ENCODE results near the gene TRIM56. TPM values are rescaled to one million over a fixed set of nuclear protein-coding genes. Genes with fewer than 3 reads are reported as not detected.

TRIM56 gene
- total and polyA plus RNA-seq, 9 of the 15 experiments (the other 6 are each of a cell fraction or from before 2014, with no cell fraction given), result 2.0 to 29.7 (median 11.6) TPM

DNA sequence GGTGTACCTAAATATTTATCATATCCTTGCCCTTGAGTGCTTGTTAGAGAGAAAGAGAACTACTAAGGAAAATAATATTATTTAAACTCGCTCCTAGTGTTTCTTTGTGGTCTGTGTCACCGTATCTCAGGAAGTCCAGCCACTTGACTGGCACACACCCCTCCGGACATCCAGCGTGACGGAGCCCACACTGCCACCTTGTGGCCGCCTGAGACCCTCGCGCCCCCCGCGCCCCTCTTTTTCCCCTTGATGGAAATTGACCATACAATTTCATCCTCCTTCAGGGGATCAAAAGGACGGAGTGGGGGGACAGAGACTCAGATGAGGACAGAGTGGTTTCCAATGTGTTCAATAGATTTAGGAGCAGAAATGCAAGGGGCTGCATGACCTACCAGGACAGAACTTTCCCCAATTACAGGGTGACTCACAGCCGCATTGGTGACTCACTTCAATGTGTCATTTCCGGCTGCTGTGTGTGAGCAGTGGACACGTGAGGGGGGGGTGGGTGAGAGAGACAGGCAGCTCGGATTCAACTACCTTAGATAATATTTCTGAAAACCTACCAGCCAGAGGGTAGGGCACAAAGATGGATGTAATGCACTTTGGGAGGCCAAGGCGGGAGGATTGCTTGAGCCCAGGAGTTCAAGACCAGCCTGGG, 53.1 kb downstream of the TRIM56 start (continued):
- TF ChIP-seq, protein P1, sequence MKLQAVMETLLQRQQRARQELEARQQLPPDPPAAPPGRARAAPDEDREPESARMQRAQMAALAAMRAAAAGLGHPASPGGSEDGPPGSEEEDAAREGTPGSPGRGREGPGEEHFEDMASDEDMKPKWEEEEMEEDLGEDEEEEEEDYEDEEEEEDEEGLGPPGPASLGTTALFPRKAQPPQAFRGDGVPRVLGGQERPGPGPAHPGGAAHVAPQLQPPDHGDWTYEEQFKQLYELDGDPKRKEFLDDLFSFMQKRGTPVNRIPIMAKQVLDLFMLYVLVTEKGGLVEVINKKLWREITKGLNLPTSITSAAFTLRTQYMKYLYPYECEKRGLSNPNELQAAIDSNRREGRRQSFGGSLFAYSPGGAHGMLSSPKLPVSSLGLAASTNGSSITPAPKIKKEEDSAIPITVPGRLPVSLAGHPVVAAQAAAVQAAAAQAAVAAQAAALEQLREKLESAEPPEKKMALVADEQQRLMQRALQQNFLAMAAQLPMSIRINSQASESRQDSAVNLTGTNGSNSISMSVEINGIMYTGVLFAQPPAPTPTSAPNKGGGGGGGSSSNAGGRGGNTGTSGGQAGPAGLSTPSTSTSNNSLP (IDR thresholded peaks at IDR 0.05; ENCODE audit: borderline replicate concordance, low read depth, low read length), result peak; percentile 75; the same call in 1 of the 2 replicates
- TF ChIP-seq, protein P2, sequence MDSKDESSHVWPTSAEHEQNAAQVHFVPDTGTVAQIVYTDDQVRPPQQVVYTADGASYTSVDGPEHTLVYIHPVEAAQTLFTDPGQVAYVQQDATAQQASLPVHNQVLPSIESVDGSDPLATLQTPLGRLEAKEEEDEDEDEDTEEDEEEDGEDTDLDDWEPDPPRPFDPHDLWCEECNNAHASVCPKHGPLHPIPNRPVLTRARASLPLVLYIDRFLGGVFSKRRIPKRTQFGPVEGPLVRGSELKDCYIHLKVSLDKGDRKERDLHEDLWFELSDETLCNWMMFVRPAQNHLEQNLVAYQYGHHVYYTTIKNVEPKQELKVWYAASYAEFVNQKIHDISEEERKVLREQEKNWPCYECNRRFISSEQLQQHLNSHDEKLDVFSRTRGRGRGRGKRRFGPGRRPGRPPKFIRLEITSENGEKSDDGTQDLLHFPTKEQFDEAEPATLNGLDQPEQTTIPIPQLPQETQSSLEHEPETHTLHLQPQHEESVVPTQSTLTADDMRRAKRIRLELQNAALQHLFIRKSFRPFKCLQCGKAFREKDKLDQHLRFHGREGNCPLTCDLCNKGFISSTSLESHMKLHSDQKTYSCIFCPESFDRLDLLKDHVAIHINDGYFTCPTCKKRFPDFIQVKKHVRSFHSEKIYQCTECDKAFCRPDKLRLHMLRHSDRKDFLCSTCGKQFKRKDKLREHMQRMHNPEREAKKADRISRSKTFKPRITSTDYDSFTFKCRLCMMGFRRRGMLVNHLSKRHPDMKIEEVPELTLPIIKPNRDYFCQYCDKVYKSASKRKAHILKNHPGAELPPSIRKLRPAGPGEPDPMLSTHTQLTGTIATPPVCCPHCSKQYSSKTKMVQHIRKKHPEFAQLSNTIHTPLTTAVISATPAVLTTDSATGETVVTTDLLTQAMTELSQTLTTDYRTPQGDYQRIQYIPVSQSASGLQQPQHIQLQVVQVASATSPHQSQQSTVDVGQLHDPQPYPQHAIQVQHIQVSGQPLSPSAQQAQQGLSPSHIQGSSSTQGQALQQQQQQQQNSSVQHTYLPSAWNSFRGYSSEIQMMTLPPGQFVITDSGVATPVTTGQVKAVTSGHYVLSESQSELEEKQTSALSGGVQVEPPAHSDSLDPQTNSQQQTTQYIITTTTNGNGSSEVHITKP (IDR thresholded peaks at IDR 0.05; ENCODE audit: partially characterized antibody), result peak; percentile 30
- TF ChIP-seq, protein P3, sequence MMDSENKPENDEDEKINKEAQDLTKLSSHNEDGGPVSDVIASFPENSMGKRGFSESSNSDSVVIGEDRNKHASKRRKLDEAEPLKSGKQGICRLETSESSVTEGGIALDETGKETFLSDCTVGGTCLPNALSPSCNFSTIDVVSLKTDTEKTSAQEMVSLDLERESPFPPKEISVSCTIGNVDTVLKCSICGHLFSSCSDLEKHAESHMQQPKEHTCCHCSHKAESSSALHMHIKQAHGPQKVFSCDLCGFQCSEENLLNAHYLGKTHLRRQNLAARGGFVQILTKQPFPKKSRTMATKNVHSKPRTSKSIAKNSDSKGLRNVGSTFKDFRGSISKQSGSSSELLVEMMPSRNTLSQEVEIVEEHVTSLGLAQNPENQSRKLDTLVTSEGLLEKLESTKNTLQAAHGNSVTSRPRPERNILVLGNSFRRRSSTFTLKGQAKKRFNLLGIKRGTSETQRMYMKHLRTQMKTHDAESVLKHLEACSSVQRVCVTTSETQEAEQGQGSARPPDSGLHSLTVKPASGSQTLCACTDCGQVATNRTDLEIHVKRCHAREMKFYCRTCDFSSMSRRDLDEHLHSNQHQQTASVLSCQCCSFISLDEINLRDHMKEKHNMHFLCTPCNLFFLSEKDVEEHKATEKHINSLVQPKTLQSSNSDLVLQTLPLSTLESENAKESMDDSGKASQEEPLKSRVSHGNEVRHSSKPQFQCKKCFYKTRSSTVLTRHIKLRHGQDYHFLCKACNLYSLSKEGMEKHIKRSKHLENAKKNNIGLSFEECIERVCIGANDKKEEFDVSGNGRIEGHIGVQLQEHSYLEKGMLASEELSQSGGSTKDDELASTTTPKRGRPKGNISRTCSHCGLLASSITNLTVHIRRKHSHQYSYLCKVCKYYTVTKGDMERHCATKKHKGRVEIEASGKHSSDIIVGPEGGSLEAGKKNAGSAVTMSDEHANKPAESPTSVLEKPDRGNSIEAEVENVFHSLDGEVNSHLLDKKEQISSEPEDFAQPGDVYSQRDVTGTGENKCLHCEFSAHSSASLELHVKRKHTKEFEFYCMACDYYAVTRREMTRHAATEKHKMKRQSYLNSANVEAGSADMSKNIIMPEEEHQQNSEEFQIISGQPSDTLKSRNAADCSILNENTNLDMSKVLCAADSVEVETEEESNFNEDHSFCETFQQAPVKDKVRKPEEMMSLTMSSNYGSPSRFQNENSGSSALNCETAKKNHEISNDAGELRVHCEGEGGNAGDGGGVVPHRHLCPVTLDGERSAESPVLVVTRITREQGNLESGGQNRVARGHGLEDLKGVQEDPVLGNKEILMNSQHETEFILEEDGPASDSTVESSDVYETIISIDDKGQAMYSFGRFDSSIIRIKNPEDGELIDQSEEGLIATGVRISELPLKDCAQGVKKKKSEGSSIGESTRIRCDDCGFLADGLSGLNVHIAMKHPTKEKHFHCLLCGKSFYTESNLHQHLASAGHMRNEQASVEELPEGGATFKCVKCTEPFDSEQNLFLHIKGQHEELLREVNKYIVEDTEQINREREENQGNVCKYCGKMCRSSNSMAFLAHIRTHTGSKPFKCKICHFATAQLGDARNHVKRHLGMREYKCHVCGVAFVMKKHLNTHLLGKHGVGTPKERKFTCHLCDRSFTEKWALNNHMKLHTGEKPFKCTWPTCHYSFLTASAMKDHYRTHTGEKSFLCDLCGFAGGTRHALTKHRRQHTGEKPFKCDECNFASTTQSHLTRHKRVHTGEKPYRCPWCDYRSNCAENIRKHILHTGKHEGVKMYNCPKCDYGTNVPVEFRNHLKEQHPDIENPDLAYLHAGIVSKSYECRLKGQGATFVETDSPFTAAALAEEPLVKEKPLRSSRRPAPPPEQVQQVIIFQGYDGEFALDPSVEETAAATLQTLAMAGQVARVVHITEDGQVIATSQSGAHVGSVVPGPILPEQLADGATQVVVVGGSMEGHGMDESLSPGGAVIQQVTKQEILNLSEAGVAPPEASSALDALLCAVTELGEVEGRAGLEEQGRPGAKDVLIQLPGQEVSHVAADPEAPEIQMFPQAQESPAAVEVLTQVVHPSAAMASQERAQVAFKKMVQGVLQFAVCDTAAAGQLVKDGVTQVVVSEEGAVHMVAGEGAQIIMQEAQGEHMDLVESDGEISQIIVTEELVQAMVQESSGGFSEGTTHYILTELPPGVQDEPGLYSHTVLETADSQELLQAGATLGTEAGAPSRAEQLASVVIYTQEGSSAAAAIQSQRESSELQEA (IDR thresholded peaks at IDR 0.05; ENCODE audit: low read depth), result no peak
- TF ChIP-seq CBFA2T3 (IDR thresholded peaks at IDR 0.05) (peak; percentile 68), KDM1A (IDR thresholded peaks at IDR 0.05) (peak; percentile 46 to 67; a peak in 3 of 4 replicates), GATAD2A (IDR thresholded peaks at IDR 0.05) (peak; percentile 97), MEIS2 (IDR thresholded peaks at IDR 0.05; ENCODE audit: partially characterized antibody) (peak; percentile 68)
- TF ChIP-seq, protein P4, sequence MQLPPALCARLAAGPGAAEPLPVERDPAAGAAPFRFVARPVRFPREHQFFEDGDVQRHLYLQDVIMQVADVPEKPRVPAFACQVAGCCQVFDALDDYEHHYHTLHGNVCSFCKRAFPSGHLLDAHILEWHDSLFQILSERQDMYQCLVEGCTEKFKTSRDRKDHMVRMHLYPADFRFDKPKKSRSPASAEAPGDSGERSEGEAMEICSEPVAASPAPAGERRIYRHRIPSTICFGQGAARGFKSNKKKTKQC (CRISPR knock-in tag; IDR thresholded peaks at IDR 0.05), result no peak
- TF ChIP-seq, protein P5, sequence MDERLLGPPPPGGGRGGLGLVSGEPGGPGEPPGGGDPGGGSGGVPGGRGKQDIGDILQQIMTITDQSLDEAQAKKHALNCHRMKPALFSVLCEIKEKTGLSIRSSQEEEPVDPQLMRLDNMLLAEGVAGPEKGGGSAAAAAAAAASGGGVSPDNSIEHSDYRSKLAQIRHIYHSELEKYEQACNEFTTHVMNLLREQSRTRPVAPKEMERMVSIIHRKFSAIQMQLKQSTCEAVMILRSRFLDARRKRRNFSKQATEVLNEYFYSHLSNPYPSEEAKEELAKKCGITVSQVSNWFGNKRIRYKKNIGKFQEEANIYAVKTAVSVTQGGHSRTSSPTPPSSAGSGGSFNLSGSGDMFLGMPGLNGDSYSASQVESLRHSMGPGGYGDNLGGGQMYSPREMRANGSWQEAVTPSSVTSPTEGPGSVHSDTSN (CRISPR knock-in tag; IDR thresholded peaks at IDR 0.05; ENCODE audit: low read depth), result no peak
- TF ChIP-seq, protein P5 (tag; conservative IDR thresholded peaks at IDR 0.05; ENCODE audit: low read depth), result peak; percentile 61

Data from K562 (cell line).